Measurements from ENCODE around the gene NUMBL.

NUMBL gene

DNA sequence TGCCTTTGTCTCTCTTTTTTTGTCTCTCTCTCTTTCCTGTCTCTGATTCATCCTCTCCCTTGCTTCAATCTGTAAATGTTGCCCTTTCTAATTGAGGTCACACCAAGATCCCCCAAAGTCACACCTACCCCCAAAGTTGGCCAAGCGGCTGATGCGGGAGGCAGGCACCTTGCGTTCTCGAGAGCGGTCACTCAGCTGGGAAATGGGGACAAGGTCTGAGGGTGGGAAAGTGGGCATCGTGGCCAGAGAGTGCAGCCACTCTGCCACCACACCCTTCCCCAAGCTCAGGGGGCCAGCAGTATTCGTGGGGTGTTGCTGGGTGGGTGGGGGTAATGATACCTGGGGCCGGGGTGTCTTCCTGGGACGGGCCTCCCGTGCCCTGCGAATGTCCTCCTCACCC, 23.5 kb upstream of the NUMBL start:
- peak overlapping the region; percentile 98 for H3K27ac ChIP-seq
- TF ChIP-seq, protein P1, sequence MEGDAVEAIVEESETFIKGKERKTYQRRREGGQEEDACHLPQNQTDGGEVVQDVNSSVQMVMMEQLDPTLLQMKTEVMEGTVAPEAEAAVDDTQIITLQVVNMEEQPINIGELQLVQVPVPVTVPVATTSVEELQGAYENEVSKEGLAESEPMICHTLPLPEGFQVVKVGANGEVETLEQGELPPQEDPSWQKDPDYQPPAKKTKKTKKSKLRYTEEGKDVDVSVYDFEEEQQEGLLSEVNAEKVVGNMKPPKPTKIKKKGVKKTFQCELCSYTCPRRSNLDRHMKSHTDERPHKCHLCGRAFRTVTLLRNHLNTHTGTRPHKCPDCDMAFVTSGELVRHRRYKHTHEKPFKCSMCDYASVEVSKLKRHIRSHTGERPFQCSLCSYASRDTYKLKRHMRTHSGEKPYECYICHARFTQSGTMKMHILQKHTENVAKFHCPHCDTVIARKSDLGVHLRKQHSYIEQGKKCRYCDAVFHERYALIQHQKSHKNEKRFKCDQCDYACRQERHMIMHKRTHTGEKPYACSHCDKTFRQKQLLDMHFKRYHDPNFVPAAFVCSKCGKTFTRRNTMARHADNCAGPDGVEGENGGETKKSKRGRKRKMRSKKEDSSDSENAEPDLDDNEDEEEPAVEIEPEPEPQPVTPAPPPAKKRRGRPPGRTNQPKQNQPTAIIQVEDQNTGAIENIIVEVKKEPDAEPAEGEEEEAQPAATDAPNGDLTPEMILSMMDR (IDR thresholded peaks at IDR 0.05) = no peak
- TF ChIP-seq ZFX (IDR thresholded peaks at IDR 0.05; ENCODE audit: borderline replicate concordance) = no peak

GRCh38 chr19:40709817-40710216, 19.4 kb upstream of the NUMBL start:
- no peak overlapping the region for H3K27ac ChIP-seq
- no peak for TF ChIP-seq ZFX (IDR thresholded peaks at IDR 0.05; ENCODE audit: borderline replicate concordance)
- TF ChIP-seq, protein P1 (IDR thresholded peaks at IDR 0.05) = no peak

DNA sequence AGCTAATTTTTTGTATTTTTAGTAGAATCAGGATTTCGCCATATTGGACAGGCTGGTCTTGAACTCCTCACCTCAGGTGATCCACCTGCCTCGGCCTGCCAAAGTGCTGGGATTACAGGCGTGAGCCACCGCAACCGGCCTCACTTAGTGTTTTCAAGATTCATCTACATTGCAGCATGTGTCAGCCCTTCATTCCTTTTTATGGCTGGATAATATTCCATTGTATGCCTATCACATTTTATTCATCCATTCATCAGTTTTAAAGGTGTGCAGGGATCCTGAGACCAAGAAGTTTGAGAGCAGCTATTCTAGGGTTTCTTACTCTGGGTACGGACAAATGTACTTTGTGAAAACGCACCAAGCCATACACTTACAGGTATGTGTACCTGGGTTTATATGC, 17.2 kb upstream of the NUMBL start:
- no peak for TF ChIP-seq ZFX (IDR thresholded peaks at IDR 0.05; ENCODE audit: borderline replicate concordance)
- TF ChIP-seq, protein P1 (IDR thresholded peaks at IDR 0.05) = no peak
- no peak overlapping the region for H3K27ac ChIP-seq

GRCh38 chr19:40705950-40706619, 15.6 kb upstream of the NUMBL start:
- no peak overlapping the region for H3K27ac ChIP-seq
- TF ChIP-seq, protein P1 (IDR thresholded peaks at IDR 0.05) = no peak
- TF ChIP-seq ZFX (IDR thresholded peaks at IDR 0.05; ENCODE audit: borderline replicate concordance) = no peak

- no peak overlapping the region for H3K27ac ChIP-seq
- TF ChIP-seq, protein P1 (IDR thresholded peaks at IDR 0.05) = no peak
- TF ChIP-seq ZFX (IDR thresholded peaks at IDR 0.05; ENCODE audit: borderline replicate concordance) = no peak
Observed at GRCh38 chr19:40705362-40705651, 14.9 kb upstream of the NUMBL start.

- TF ChIP-seq, protein P1 (IDR thresholded peaks at IDR 0.05) = no peak
- TF ChIP-seq ZFX (IDR thresholded peaks at IDR 0.05; ENCODE audit: borderline replicate concordance) = no peak
- no peak overlapping the region for H3K27ac ChIP-seq
Observed at GRCh38 chr19:40704491-40705361, 14.3 kb upstream of the NUMBL start.
